OCI-LY3 (cell line): Measurements from ENCODE around the gene PITPNC1.

Source experiments
- EZH2phosphoT487 ChIP-seq: fragments of 200-600 bp; shearing (Covaris generic); IDR thresholded peaks from 2 replicates; pipeline ENCODE4 v1.6.1; 2018; ENCODE audit warnings: antibody characterized with exemption, mixed run types, low read depth
- TF ChIP-seq, protein P1 (sequence below): fragments of 200-600, 300-600 bp; sonication (generic); IDR thresholded peaks from 2 replicates; pipeline ENCODE4 v1.5.1; 2014; ENCODE audit warnings: antibody characterized with exemption, low read length, low read depth

DNA sequence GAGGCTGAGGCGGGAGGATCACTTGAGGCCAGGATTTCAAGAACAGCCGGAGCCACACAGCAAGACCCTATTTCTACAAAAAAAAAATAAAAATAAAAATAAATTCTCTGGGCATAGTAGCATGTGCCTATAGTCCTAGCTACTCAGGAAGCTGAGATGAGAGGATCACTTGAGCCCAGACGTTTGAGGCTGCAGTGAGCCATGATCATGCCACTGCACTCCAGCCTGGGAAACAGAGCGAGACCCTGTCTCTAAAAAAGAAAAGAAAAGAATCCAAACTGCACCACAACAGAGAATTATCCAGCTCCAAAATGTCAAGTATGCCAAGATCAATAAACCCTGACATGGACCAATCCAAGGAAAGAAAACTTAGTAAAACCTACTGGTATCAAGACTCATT lies 261.8 kb downstream of the PITPNC1 start:
- TF ChIP-seq, protein P1, sequence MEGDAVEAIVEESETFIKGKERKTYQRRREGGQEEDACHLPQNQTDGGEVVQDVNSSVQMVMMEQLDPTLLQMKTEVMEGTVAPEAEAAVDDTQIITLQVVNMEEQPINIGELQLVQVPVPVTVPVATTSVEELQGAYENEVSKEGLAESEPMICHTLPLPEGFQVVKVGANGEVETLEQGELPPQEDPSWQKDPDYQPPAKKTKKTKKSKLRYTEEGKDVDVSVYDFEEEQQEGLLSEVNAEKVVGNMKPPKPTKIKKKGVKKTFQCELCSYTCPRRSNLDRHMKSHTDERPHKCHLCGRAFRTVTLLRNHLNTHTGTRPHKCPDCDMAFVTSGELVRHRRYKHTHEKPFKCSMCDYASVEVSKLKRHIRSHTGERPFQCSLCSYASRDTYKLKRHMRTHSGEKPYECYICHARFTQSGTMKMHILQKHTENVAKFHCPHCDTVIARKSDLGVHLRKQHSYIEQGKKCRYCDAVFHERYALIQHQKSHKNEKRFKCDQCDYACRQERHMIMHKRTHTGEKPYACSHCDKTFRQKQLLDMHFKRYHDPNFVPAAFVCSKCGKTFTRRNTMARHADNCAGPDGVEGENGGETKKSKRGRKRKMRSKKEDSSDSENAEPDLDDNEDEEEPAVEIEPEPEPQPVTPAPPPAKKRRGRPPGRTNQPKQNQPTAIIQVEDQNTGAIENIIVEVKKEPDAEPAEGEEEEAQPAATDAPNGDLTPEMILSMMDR, result no peak
- no peak for TF ChIP-seq EZH2phosphoT487
